HCT116 (cell line): Measurements from ENCODE around the gene FANCD2.

Experiments
- CEBPB ChIP-seq: IDR thresholded peaks from 2 replicates; pipeline ENCODE4 v1.6.1; 2012; ENCODE audit warnings: low read depth
- EZH2 ChIP-seq: fragments of 200-600 bp; sonication (generic); IDR thresholded peaks from 2 replicates; pipeline ENCODE4 v1.6.1; 2017; ENCODE audit warnings: antibody characterized with exemption, mixed run types
- EZH2phosphoT487 ChIP-seq: fragments of 200-600 bp; IDR thresholded peaks from 2 replicates; pipeline ENCODE4 v1.6.1; 2018; ENCODE audit warnings: antibody characterized with exemption, borderline replicate concordance
- FOSL1 ChIP-seq: IDR thresholded peaks from 2 replicates; pipeline ENCODE4 v1.6.1; 2012; ENCODE audit warnings: low read depth
- POLR2A ChIP-seq: IDR thresholded peaks from 2 replicates; pipeline ENCODE4 v1.7.0; 2011; ENCODE audit warnings: borderline replicate concordance; ENCODE audit not compliant: insufficient read depth, insufficient read length; ENCODE audit errors: extremely low read depth
- POLR2AphosphoS5 ChIP-seq: IDR thresholded peaks from 2 replicates; pipeline ENCODE4 v1.6.1; 2011; ENCODE audit warnings: mild to moderate bottlenecking, low read depth, low read length, moderate library complexity
- SIN3A ChIP-seq: IDR thresholded peaks from 2 replicates; pipeline ENCODE4 v1.6.1; 2012; ENCODE audit warnings: low read depth
- SRF ChIP-seq: IDR thresholded peaks from 2 replicates; pipeline ENCODE4 v1.6.1; 2012; ENCODE audit warnings: low read depth
- YY1 ChIP-seq: IDR thresholded peaks from 2 replicates; pipeline ENCODE4 v1.6.1; 2011; ENCODE audit warnings: low read length, low read depth, moderate library complexity, mild to moderate bottlenecking; ENCODE audit not compliant: insufficient replicate concordance; ENCODE audit errors: extremely low read depth
- TF ChIP-seq, protein P1 (sequence below), 3 experiments: fragments of 200-600 bp in 1 of 3; sonication (generic) in 1 of 3; IDR thresholded peaks in 2 of 3; conservative IDR thresholded peaks in 1 of 3; 2 replicates each; pipeline ENCODE4 v1.5.1; 2012 to 2017; ENCODE audit warnings: low read depth in 2 of 3, low read length in 2 of 3, antibody characterized with exemption in 1 of 3, borderline replicate concordance in 1 of 3, control low read depth in 1 of 3, mild to moderate bottlenecking in 1 of 3, mixed read lengths in 1 of 3, mixed run types in 1 of 3, moderate library complexity in 1 of 3; ENCODE audit not compliant: insufficient read depth in 1 of 3
- TF ChIP-seq, protein P2 (sequence below): IDR thresholded peaks from 2 replicates; pipeline ENCODE4 v1.6.1; 2012
- TF ChIP-seq, protein P3 (sequence below): IDR thresholded peaks from 2 replicates; pipeline ENCODE4 v1.6.1; 2012; ENCODE audit warnings: low read depth
- TF ChIP-seq, protein P4 (sequence below): IDR thresholded peaks from 2 replicates; pipeline ENCODE4 v1.6.1; 2012

DNA sequence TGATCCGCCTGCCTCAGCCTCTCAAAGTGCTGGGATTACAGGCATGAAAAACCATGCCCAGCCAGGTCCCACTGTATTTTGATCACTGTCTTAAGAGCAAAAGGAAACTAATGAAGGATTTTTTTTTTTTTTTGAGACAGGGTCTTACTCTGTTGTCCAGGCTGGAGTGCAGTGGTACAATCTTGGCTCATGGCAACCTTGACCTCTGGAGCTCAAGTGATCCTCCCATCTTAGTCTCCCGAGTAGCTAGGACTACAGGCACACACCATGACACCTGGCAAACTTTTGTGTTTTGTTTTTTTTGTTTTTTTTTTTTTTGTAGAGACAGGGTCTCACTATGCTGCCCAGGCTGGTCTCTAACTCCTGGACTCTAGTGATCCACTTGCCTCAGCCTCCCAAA lies 46.0 kb upstream of the FANCD2 start:
- TF ChIP-seq POLR2A (no peak), EZH2 (no peak), SIN3A (no peak), YY1 (no peak), POLR2AphosphoS5 (no peak), FOSL1 (no peak), EZH2phosphoT487 (no peak), SRF (no peak), CEBPB (no peak)
- TF ChIP-seq, protein P1, sequence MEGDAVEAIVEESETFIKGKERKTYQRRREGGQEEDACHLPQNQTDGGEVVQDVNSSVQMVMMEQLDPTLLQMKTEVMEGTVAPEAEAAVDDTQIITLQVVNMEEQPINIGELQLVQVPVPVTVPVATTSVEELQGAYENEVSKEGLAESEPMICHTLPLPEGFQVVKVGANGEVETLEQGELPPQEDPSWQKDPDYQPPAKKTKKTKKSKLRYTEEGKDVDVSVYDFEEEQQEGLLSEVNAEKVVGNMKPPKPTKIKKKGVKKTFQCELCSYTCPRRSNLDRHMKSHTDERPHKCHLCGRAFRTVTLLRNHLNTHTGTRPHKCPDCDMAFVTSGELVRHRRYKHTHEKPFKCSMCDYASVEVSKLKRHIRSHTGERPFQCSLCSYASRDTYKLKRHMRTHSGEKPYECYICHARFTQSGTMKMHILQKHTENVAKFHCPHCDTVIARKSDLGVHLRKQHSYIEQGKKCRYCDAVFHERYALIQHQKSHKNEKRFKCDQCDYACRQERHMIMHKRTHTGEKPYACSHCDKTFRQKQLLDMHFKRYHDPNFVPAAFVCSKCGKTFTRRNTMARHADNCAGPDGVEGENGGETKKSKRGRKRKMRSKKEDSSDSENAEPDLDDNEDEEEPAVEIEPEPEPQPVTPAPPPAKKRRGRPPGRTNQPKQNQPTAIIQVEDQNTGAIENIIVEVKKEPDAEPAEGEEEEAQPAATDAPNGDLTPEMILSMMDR (IDR thresholded peaks at IDR 0.05 in 2 of 3, conservative IDR thresholded peaks at IDR 0.05 in 1 of 3; ENCODE audit: borderline replicate concordance in 1 of 3, insufficient read depth in 1 of 3, low read depth in 2 of 3, low read length in 2 of 3): no peak
- TF ChIP-seq, protein P2, sequence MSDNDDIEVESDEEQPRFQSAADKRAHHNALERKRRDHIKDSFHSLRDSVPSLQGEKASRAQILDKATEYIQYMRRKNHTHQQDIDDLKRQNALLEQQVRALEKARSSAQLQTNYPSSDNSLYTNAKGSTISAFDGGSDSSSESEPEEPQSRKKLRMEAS: no peak
- TF ChIP-seq, protein P3, sequence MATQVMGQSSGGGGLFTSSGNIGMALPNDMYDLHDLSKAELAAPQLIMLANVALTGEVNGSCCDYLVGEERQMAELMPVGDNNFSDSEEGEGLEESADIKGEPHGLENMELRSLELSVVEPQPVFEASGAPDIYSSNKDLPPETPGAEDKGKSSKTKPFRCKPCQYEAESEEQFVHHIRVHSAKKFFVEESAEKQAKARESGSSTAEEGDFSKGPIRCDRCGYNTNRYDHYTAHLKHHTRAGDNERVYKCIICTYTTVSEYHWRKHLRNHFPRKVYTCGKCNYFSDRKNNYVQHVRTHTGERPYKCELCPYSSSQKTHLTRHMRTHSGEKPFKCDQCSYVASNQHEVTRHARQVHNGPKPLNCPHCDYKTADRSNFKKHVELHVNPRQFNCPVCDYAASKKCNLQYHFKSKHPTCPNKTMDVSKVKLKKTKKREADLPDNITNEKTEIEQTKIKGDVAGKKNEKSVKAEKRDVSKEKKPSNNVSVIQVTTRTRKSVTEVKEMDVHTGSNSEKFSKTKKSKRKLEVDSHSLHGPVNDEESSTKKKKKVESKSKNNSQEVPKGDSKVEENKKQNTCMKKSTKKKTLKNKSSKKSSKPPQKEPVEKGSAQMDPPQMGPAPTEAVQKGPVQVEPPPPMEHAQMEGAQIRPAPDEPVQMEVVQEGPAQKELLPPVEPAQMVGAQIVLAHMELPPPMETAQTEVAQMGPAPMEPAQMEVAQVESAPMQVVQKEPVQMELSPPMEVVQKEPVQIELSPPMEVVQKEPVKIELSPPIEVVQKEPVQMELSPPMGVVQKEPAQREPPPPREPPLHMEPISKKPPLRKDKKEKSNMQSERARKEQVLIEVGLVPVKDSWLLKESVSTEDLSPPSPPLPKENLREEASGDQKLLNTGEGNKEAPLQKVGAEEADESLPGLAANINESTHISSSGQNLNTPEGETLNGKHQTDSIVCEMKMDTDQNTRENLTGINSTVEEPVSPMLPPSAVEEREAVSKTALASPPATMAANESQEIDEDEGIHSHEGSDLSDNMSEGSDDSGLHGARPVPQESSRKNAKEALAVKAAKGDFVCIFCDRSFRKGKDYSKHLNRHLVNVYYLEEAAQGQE: no peak
- TF ChIP-seq, protein P4, sequence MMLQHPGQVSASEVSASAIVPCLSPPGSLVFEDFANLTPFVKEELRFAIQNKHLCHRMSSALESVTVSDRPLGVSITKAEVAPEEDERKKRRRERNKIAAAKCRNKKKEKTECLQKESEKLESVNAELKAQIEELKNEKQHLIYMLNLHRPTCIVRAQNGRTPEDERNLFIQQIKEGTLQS: no peak
